CD4-positive, alpha-beta T cell treated with Interleukin-17A for 1 hour (primary cell): ENCODE results near the gene R3HDM4.

Experiments
- DNase-seq: peaks from one replicate; pipeline ENCODE4 v3.0.0-alpha.2; 2020

Gene R3HDM4

DNA sequence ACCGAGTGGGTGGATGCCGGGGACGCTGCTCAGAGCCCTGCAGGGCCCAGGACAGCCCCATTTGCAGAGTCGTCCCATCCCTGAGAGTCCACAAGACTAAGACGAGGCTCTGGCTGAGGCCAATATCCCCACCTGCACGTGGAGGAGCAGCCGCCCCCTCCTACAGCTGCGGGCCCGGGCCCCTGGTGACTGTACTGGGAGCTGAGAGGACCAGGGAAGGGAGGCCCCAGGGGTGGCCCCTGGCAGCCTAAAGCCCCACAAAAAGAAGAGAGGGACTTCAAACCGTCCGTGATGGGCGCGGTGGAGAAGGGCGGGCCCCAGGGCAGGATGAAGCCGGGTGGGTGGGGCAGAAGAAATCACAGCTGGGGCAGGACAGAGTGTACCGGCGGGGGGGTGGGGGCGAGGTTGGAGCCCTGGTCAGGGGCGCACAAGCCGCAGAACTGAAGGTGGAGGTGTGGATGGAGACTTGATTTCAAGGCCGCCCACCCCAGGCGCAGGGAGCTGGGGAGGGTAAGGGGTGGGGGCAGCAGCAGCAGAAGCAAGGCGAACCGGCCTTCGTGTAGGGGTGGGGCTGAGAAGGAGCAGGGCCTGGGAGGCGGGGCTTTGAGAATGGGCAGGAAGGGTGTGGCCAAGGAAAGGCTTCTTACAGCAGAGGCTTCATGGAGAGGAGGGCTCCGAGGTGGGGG is 40.6 kb downstream of the R3HDM4 start:
- DNase-seq, result peak; percentile 90

DNA sequence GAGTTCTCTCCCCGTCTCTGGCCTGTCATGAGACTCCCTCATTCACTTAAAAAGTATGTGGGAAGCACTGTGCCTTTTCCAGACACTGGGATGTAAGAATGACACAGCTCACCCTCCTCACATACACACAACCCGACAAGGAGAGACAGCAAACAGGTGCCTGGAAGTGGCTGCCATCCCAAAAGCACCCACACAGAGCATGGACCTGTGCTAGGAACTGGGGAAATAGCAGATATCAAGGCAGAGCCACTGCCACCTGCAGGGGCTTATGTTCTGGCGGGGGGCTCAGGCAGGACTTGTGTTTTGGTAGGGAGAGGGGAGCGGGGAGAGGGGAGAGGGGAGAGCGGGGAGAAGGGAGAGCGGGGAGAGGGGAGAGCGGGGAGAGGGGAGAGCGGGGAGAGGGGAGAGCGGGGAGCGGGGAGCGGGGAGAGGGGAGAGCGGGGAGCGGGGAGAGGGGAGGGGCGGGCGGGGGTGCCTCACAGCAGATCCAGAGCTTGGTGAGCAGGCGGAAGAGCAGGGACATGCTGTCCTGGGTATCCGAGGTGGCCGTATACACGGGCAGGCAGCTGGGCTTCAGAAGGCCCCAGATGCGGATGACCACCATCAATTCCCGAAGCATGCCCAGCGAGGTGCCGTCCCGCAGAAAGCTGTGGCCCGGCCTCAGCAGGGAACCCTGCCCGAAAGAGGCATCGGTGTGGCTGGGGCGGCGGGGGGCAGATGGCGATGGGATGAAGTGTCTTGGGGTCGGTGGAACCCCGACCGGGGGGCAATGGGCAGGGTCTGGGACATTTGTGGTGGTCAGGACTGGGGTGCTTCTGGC is 41.4 kb downstream of the R3HDM4 start:
- DNase-seq, result no peak

DNA sequence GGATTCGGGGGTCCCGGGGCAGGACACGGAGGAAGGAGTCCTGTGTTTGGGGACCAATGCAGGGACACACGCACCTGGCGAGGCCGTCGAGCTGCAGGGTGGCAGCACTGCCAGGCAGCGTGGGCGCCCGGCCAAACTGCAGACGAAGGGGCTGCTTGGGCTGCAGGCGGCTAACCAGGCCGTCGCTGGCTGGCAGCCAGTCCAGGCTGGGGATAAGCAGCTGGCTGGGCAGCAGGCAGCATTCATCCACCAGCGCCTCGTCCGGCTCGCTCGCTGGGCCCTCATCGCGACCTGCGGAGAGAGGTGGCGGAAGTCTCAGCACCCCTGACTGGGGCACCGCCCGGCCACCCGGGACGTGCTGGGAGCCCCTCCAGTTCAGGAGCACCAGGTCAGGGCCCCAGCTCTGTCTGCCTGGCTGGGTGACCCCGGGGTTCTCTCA is 42.0 kb downstream of the R3HDM4 start:
- DNase-seq, result no peak

DNA sequence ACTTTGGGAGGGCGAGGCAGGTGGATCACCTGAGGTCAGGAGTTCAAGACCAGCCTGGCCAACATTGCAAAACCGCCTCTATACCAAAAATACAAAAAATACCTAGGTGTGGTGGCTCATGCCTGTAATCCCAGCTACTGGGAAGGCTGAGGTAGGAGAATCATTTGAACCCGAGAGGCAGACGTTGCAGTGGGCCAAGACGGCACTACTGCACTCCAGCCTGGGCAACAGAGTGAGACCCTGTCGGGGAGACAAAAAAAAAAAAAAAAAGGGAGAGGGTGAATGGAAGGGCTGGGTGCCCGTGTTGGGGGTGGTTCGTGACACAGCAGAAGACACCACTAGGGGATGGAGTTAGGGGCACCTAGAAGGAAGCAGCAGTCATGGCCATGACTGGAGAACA is 42.7 kb downstream of the R3HDM4 start:
- DNase-seq, result no peak

DNA sequence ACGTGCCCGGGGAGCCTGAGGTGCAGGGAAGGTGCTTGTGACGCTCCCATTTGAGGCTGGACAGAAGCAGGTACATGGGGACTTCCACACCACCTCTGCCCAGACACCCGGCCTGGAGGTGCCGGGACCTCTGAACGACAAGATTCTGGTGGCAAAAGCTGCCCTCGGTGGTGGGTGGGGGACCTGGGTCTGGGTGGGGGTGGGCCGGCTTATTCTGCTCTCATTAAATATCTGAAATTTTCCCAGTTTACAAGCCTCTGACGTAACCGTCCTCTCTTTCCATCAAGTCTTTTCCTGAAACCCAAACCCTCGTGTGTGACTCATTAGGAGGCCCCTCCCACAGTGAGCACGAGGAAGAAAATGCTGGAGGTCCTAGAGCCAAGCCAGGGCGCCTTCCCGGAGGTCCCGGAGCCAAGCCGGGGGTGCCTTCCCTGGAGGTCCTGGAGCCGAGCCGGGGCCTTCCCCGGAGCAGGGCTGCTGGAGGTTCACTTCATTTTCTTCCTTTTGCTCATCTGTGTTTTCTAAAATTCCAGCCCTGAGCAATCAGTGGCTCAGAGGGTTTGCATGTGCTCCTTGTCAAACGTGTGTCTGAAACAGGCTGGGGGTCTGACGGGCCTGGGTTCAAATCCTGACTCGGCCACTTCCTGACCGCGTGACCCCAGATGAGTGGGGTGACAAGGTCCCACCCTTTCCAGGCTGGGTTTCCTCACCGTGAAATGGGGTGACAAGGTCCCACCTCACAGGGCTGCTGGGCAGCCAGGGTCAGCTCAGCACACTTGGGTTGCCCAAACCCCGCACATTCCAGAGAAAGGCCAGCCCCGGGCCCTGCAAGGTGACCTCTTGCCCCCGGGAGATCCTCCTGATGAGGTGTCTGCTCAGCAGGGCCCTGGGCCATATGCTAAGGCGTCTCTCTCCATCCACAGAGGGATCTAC is 43.5 kb downstream of the R3HDM4 start:
- DNase-seq, result no peak

DNA sequence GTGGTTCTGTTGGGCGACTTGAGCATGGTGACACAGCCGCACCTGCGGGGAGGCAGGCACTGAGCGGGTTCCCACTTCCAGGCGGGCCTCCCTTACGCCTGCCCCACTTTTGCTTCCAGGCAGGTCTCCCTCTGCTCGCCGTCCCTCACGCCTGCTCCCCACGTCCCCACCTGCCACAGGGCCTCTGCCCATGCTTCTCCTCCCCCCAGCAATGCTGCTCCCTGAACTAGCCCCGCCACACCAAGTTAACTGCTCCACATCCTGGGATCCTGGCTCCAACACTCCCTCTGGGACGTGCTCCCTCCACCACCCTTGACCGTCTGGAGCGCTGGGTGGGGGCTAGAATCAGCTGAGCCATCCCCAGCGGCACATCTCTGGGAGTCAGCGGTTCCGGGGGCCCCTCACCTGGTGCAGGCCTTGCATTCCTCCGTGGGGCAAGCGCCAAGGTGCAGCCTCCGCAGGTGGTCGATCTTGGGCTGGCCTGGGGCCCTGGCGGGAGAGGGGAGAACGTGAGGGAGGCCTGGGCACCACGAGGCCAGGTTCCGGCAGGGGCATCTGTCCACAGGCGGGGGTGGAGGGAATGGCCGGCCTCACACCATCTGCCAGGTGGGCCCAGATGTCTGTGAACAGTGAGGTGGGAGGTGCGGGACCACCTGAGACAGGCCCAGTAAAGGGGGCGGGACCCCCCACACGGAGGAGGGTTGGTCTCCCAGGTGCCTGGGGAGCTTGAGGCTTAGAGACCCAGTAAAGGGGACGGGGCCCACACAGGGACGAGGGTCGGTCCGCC is 44.4 kb downstream of the R3HDM4 start:
- no peak for DNase-seq

DNA sequence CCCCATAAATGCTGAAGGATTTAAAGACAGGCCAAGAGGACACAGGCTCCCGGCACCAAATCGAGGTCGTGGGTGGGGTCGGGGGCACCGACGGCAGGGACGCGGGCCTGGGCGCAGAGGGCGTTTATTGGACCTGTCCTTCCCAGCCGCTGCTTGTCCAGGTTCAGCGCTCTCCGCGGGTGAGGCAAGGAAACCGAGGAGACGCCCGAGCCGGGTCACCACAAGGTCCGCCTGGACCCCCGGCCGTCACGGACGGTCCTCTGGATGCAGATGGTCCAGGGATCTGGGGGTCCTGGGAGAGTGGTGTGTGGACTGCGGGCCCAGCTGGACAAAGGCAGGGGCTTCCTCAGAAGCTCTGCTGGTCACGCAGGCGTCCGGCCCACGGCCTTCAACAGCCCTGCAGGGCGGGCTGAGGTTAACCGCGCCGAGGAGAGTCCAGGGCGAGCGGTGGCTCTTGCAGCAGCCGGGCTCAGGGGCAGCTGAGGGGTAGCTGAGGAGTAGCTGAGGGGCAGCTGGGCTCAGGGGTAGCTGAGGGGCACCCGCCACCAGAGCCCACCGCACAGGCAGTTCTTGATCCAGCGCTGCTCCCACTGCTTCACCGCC is 45.1 kb downstream of the R3HDM4 start:
- no peak for DNase-seq

DNA sequence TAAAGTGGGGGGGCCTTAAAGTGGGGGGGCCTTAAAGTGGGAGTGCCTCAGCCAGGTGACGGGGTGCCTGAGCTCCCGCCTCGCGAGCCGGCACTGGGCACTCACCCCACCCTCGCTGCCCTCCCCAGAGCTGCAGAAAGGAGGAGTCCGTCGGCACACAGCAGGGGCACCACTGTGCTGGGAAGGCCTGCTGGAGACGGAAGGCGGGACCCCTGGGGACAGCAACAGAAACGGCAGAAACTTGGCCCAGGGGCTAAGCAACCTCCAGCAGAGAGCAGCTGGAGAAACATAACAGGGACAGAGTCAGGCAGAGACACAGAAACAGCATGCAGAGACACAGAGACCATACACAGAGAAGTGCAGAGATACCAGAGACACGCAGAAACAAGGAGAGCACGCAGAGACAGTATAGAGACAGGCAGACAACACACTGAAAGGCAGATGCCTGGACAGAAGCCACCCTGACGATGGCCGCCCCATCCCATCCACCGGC is 45.7 kb downstream of the R3HDM4 start:
- no peak for DNase-seq

DNA sequence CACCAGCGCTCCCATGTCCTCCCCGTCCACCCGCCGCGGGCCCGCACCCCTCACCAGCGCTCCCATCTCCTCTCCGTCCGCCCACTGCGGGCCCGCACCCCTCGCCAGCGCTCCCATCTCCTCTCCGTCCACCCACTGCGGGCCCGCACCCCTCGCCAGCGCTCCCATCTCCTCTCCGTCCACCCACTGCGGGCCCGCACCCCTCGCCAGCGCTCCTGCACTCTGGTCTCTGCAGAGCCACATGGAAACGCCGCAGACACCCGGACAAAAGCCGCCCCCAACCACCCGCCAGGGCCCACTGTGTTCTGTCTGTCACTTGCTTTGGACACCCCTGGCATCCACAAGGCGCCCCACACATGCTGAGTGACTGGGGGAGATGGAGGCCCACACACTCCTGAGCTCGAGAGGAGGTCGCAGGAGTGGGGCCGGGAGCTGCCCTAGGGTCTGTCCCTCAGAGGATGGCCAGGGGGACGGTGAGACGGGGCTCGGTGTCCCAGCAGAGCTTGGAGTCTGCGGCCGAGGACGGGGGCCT is 46.2 kb downstream of the R3HDM4 start:
- no peak for DNase-seq

DNA sequence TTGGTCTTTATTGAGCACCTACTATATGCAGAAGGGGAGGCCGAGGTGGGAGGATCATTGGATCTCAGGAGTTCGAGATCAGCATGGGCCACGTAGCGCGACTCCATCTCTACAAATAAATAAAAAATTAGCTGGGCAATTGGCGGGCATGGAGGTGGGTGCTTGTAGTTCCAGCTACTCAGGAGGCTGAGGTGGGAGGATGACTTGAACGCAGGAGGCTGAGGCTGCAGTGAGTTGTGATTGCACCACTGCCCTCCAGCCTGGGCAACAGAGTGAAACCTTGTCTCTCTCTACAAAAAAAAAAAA is 49.8 kb downstream of the R3HDM4 start:
- DNase-seq, result no peak

DNA sequence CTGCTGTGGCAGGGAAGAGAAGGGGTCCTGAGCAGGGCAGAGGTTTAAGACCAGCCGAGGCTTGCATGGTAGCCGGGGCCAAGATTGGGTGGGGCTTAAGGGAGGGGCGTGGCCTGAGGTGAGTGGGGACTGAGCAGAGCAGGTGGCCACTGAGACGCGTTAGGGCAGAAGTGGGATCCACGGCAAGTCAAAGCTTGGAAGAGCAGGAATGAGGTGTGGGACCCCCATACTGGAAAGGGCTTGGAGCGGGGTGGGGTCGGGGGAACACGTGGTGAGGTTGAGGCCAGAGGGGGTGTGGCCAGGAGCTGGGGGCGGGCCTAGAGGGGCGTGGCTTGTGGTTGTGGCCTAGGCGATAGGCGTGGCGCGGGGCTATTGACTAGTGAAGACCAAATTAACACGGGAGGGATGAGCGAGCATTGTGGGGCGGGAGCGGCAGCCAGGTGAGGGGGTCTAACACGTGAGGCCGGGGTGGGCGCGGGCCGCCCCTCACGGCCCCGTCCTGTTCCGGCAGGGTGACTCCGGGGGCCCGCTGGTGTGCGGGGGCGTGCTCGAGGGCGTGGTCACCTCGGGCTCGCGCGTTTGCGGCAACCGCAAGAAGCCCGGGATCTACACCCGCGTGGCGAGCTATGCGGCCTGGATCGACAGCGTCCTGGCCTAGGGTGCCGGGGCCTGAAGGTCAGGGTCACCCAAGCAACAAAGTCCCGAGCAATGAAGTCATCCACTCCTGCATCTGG is 50.3 kb downstream of the R3HDM4 start:
- DNase-seq, result peak; percentile 85

DNA sequence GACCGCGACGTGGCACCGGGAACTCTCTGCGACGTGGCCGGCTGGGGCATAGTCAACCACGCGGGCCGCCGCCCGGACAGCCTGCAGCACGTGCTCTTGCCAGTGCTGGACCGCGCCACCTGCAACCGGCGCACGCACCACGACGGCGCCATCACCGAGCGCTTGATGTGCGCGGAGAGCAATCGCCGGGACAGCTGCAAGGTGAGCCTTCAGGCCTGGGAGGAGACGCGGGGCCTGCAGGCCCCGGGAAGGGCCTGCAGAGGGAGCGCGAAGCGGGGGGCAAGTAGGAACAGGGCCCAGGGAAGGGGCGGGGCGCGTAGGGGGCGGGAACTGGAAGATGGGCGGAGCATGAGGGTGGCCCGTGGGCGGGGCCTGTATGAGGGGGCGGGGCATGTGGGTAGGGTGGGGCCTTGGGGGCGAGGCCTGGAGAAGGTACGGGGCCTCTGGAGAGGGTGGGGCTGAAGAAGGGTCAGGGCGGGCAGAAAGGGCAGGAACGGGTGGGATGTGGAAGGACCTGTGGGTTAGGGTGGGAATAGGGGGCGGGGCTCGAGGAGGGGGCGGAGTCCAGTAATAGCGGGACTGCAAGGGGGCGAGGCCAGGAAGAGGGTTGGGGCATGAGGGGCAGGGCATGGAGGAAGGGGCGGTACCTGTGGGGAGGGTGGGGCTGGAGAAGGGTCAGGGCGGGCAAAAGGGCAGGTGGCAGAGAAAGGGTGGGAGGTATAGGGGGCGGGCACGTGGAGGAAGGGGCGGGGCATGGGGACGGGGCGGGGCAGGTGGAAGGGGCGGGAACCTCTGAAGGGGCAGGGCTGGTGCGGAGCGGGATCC is 51.1 kb downstream of the R3HDM4 start:
- DNase-seq, result peak; percentile 71

DNA sequence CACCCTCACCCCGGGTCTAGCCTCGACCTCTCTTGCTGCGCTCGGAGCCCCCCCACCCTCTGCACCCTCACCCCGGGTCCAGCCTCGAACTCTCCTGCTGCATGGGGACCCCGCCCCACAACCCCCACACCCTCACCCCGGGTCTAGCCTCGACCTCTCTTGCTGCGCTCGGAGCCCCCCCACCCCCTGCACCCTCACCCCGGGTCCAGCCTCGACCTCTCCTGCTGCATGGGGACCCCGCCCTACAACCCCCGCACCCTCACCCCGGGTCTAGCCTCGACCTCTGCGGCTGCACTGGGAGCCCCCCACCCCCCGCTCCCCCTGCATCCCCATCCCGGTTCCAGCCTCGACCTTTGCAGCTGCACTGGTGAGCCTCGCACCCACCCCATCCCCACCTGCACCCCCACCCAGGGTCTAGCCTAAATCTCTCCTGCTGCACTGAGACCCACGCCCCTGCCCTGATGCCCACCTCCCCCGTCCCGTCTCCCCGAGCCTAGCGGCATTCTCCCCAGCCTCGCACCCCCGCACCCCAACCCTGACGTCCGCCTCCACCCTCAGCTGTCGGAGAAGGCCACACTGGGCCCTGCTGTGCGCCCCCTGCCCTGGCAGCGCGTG is 51.8 kb downstream of the R3HDM4 start:
- no peak for DNase-seq

DNA sequence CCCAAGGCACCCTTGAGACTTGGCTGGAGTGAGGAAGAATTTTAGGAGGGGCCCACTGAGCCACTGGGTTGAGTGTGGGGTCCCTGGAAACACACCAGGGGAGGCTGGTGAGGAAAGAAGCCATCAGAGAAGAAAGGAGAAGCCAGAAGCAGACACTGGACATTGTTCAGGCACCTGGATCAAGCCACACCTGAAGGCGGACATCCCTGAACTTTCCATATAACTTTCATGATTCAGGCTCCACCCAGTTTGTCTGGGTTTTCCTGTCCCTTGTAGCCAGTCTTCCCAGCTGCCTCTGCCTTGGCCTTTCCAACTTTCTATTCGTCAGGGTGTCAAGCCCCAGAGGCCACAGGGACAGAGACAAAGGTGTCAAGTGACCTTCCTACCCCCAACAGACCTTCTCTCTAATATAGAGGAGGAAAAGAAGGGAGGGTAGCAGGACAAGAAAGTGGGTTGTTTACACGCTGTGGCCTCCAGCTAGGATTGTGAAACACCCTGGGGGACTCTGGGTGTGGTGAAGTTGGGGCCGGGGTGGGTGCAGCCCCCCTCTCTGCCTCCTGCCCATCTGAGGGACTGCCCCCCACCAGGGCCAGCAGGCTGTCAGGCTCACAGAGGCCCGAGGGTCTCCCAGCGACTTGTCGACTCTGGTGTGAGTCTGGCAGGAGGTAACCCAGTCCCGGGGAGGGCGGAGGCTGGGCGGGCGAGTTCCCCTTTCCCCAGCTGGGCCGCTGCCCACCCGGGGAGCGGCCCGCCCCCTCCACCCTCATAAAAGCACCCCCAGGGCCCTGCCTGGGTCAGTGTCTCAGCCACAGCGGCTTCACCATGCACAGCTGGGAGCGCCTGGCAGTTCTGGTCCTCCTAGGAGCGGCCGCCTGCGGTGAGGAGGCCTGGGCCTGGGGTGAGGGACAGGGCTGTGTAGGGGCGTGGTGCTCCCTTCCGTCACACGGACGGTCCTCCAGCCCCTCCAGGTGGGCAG is 53.9 kb downstream of the R3HDM4 start, which contains the start of gene CFD:
TSS of gene CFD (plus strand) at position 797 of the 976 bp plus-strand sequence. CDS start at position 823, 26 bp downstream.
- DNase-seq, result no peak

DNA sequence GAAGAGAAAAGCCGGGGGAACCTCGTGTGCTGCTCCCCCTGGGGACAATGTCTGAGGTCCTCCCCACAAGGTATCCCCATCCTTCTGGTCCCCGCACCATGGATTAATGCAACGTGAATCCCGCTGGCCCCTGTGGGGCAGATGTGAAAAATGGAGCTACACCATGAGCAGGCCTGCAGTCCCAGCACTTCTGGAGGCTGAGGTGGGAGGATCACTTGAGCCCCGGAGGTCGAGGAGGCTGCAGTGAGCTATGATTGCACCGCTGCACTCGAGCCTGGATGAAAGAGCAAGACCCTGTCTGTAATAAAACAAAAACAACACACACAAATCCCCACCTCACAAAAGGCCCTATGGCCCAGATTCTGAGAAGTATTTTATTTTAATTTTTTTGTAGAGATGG is 54.7 kb downstream of the R3HDM4 start:
- DNase-seq, result no peak

DNA sequence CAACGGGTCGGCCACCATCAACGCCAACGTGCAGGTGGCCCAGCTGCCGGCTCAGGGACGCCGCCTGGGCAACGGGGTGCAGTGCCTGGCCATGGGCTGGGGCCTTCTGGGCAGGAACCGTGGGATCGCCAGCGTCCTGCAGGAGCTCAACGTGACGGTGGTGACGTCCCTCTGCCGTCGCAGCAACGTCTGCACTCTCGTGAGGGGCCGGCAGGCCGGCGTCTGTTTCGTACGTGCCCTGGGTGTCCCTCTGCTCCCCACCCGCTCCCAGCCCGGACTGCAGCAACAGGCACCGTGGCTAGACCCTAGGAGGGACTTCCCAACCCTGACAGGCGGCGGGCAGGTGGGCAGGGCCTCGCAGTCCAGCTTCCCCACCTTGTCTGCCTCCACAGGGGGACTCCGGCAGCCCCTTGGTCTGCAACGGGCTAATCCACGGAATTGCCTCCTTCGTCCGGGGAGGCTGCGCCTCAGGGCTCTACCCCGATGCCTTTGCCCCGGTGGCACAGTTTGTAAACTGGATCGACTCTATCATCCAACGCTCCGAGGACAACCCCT is 57.4 kb downstream of the R3HDM4 start:
- DNase-seq, result no peak

DNA sequence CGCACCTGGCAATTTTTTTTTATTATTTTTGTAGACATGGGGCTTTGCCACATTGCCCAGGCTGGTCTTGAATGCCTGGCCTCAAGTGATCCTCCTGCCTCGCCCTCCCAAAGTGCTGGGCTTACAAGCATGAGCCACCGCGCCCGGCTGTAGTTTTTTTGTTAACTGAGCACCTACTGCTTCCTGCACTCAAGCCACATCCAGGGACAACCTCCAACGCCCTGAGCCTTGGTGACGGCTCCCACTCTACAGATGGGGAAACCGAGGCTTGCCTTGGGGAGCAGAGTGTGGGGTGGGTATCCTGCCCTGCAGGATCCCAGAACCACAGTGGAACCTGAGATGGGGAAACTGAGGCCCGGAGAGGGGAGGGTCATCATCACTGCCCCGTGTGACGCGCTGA is 57.9 kb downstream of the R3HDM4 start:
- no peak for DNase-seq

DNA sequence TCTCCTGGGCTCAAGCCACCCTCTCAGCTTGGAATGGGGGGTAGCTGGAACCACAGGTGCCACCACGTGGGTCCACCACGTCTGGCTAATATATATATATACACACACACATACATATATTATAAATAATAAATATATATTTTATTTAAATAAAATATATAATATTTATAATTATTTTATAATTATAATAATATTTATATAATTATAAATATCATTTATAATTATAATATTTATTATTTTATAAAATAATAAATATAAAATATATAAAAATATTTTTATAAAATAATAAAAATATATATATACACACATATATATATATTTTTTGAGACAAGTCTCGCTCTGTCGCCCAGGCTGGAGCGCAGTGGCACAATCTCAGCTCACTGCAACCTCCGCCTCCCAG is 58.5 kb downstream of the R3HDM4 start:
- no peak for DNase-seq
